ENCODE measurements around the gene RASL11B.

- no peak for TF ChIP-seq POLR2A (IDR thresholded peaks at IDR 0.05; ENCODE audit: low read depth, low read length)
- no peak for TF ChIP-seq TAF1 (IDR thresholded peaks at IDR 0.05; ENCODE audit: low read depth, low read length)
- TF ChIP-seq POLR2AphosphoS5 (IDR thresholded peaks at IDR 0.05; ENCODE audit: low read depth, low read length), result no peak
- TF ChIP-seq POU2F2 (IDR thresholded peaks at IDR 0.05; ENCODE audit: low read depth, low read length), result no peak
- TF ChIP-seq PAX5 (IDR thresholded peaks at IDR 0.05; ENCODE audit: insufficient read depth, low read length, severe bottlenecking), result no peak
Measured at GRCh38 chr4:52841682-52842456, 20.2 kb upstream of the RASL11B start.

Measured in GM12891 (cell line).